Measurements from ENCODE around the gene GNB1L.
A peak's percentile ranks its signal among the peaks of the same experiment; 100 is the strongest.

Gene GNB1L

GRCh38 chr22:19775496-19776325 lies 79.0 kb downstream of the GNB1L start:
- DNase-seq (ENCODE audit: low read depth in 2 of 2): no peak

- no peak for DNase-seq (ENCODE audit: low read depth in 2 of 2)
These were observed 80.0 kb downstream of the GNB1L start for GRCh38 chr22:19774628-19775027.

- no peak for DNase-seq (ENCODE audit: low read depth in 2 of 2)
These were observed 81.1 kb downstream of the GNB1L start for GRCh38 chr22:19773470-19774040.

- DNase-seq (ENCODE audit: low read depth in 2 of 2): no peak
These were observed 81.8 kb downstream of the GNB1L start for GRCh38 chr22:19772673-19773469.

- DNase-seq (ENCODE audit: low read depth in 2 of 2): no peak
These were observed 82.3 kb downstream of the GNB1L start for GRCh38 chr22:19772422-19772672.

- no peak for DNase-seq (ENCODE audit: low read depth in 2 of 2)
These were observed 84.1 kb downstream of the GNB1L start for GRCh38 chr22:19770349-19771220.

GRCh38 chr22:19769393-19769715 lies 85.3 kb downstream of the GNB1L start:
- DNase-seq (ENCODE audit: low read depth in 2 of 2): no peak

- DNase-seq (ENCODE audit: low read depth in 2 of 2): no peak
These were observed 87.0 kb downstream of the GNB1L start for GRCh38 chr22:19767427-19768341.

GRCh38 chr22:19766511-19767426 lies 87.9 kb downstream of the GNB1L start:
- DNase-seq (ENCODE audit: low read depth in 2 of 2): peak in 1 of 2 donors; percentile 13

- DNase-seq (ENCODE audit: low read depth in 2 of 2): no peak
These were observed 88.5 kb downstream of the GNB1L start for GRCh38 chr22:19766240-19766510.

- DNase-seq (ENCODE audit: low read depth in 2 of 2): no peak
These were observed 89.0 kb downstream of the GNB1L start for GRCh38 chr22:19765477-19766239.

GRCh38 chr22:19764636-19765476 lies 89.8 kb downstream of the GNB1L start:
- no peak for DNase-seq (ENCODE audit: low read depth in 2 of 2)

GRCh38 chr22:19764299-19764593 lies 90.4 kb downstream of the GNB1L start:
- no peak for DNase-seq (ENCODE audit: low read depth in 2 of 2)

GRCh38 chr22:19763458-19764298 lies 91.0 kb downstream of the GNB1L start:
- DNase-seq (ENCODE audit: low read depth in 2 of 2): no peak

- DNase-seq (ENCODE audit: low read depth in 2 of 2): no peak
These were observed 91.9 kb downstream of the GNB1L start for GRCh38 chr22:19762568-19763457.

GRCh38 chr22:19761725-19762567 lies 92.7 kb downstream of the GNB1L start:
- no peak for DNase-seq (ENCODE audit: low read depth in 2 of 2)

Data from activated CD8-positive, alpha-beta memory T cell treated with anti-CD3 and anti-CD28 coated beads for 4 hours (primary cell).